H9 (cell line): ENCODE measurements around the gene ZNF385B. TPM values are rescaled to one million over a fixed set of nuclear protein-coding genes. Genes with fewer than 3 reads are reported as not detected.

Experiments used
- DNase-seq: peaks from one replicate; pipeline ENCODE4 v3.0.0-alpha.2; 2017
- H2AFZ ChIP-seq: one replicate; pipeline ENCODE4 v1.6.1; 2013; ENCODE audit warnings: mild to moderate bottlenecking, low read length, control low read depth, moderate library complexity
- H2AK5ac ChIP-seq: 2 replicates; pipeline ENCODE4 v1.6.1; 2013; ENCODE audit warnings: low read length, control low read depth, mixed read lengths; ENCODE audit not compliant: insufficient read length
- H2BK120ac ChIP-seq: one replicate; pipeline ENCODE4 v1.6.1; 2013; ENCODE audit warnings: low read depth, mild to moderate bottlenecking, low read length, control low read depth, inconsistent platforms; ENCODE audit not compliant: poor library complexity, severe bottlenecking
- H2BK12ac ChIP-seq: 2 replicates; pipeline ENCODE4 v1.6.1; 2013; ENCODE audit warnings: low read length, control low read depth, mixed read lengths, low read depth; ENCODE audit not compliant: insufficient read length
- H2BK15ac ChIP-seq: 2 replicates; pipeline ENCODE4 v1.6.1; 2013; ENCODE audit warnings: low read depth, low read length, control low read depth
- H2BK20ac ChIP-seq: one replicate; pipeline ENCODE4 v1.6.1; 2013; ENCODE audit warnings: low read depth, mild to moderate bottlenecking, low read length, control low read depth, inconsistent platforms; ENCODE audit not compliant: poor library complexity, severe bottlenecking
- H2BK5ac ChIP-seq: 2 replicates; pipeline ENCODE4 v1.6.1; 2013; ENCODE audit warnings: low read length, control low read depth, mixed read lengths; ENCODE audit not compliant: insufficient read length
- H3K14ac ChIP-seq: 2 replicates; pipeline ENCODE4 v1.6.1; 2013; ENCODE audit warnings: low read length, control low read depth; ENCODE audit not compliant: insufficient read depth
- H3K18ac ChIP-seq: 2 replicates; pipeline ENCODE4 v1.6.1; 2013; ENCODE audit warnings: low read depth, mild to moderate bottlenecking, mixed read lengths, low read length, control low read depth; ENCODE audit not compliant: insufficient read length
- H3K23ac ChIP-seq: 2 replicates; pipeline ENCODE4 v1.6.1; 2013; ENCODE audit warnings: low read length, control low read depth, mixed read lengths, low read depth; ENCODE audit not compliant: insufficient read length
- H3K23me2 ChIP-seq: 2 replicates; pipeline ENCODE4 v1.6.1; 2013; ENCODE audit warnings: low read depth, mild to moderate bottlenecking, mixed read lengths, low read length, control low read depth; ENCODE audit not compliant: insufficient read length, poor library complexity, severe bottlenecking
- H3K27ac ChIP-seq: 2 replicates; pipeline ENCODE4 v1.5.1; 2013; ENCODE audit warnings: low read length, control low read depth, mixed read lengths, low read depth; ENCODE audit not compliant: insufficient read length
- H3K27me3 ChIP-seq: 2 replicates; pipeline ENCODE4 v1.6.1; 2013; ENCODE audit warnings: low read length, control low read depth, inconsistent platforms; ENCODE audit not compliant: insufficient read depth
- H3K4ac ChIP-seq: 2 replicates; pipeline ENCODE4 v1.6.1; 2013; ENCODE audit warnings: low read depth, mild to moderate bottlenecking, control low read depth, inconsistent platforms, low read length, moderate library complexity
- H3K4me1 ChIP-seq: 2 replicates; pipeline ENCODE4 v1.6.1; 2013; ENCODE audit warnings: low read length, control low read depth, inconsistent platforms; ENCODE audit not compliant: insufficient read depth
- H3K4me2 ChIP-seq: 2 replicates; pipeline ENCODE4 v1.6.1; 2013; ENCODE audit warnings: low read length, control low read depth, mixed read lengths; ENCODE audit not compliant: insufficient read length, insufficient read depth
- H3K56ac ChIP-seq: 2 replicates; pipeline ENCODE4 v1.6.1; 2013; ENCODE audit warnings: low read depth, mild to moderate bottlenecking, mixed read lengths, low read length, control low read depth; ENCODE audit not compliant: insufficient read length
- H3K79me1 ChIP-seq: 2 replicates; pipeline ENCODE4 v1.6.1; 2013; ENCODE audit warnings: low read depth, mild to moderate bottlenecking, moderate library complexity, low read length, control low read depth, inconsistent platforms; ENCODE audit not compliant: insufficient read depth, poor library complexity, severe bottlenecking
- H3K79me2 ChIP-seq: 2 replicates; pipeline ENCODE4 v1.6.1; 2013; ENCODE audit warnings: low read length, control low read depth, inconsistent platforms; ENCODE audit not compliant: insufficient read depth
- H3K9ac ChIP-seq: 2 replicates; pipeline ENCODE4 v1.6.1; 2013; ENCODE audit warnings: low read length, control low read depth, mixed read lengths; ENCODE audit not compliant: insufficient read length; ENCODE audit errors: extremely low read depth
- H3K9me3 ChIP-seq: one replicate; pipeline ENCODE4 v1.6.1; 2013; ENCODE audit warnings: low read depth, low read length, inconsistent platforms; ENCODE audit not compliant: control insufficient read depth
- H3T11ph ChIP-seq: one replicate; pipeline ENCODE4 v1.6.1; 2013; ENCODE audit warnings: mild to moderate bottlenecking, low read length, control low read depth, inconsistent platforms
- H4K20me1 ChIP-seq: one replicate; pipeline ENCODE4 v1.6.1; 2013; ENCODE audit not compliant: control insufficient read depth, insufficient read length, insufficient read depth
- H4K5ac ChIP-seq: 2 replicates; pipeline ENCODE4 v1.6.1; 2013; ENCODE audit warnings: low read depth, mild to moderate bottlenecking, mixed read lengths, low read length, control low read depth; ENCODE audit not compliant: insufficient read length
- H4K8ac ChIP-seq: replicated peaks from 2 replicates; pipeline ENCODE4 v1.6.1; 2013; ENCODE audit warnings: low read length, control low read depth, mixed read lengths, low read depth; ENCODE audit not compliant: insufficient read length
- H4K91ac ChIP-seq: 2 replicates; pipeline ENCODE4 v1.6.1; 2013; ENCODE audit warnings: low read depth, mild to moderate bottlenecking, moderate library complexity, mixed read lengths, low read length, control low read depth; ENCODE audit not compliant: insufficient read length
- H3K27ac Mint-ChIP-seq, 3 experiments: 2 replicates in 2 of 3; 3 replicates in 1 of 3; pipeline ENCODE4 v1.8.0; 2020 to 2021; ENCODE audit warnings: mixed read lengths in 3 of 3, mild to moderate bottlenecking in 1 of 3, moderate library complexity in 1 of 3
- H3K27me3 Mint-ChIP-seq: 2 replicates; pipeline ENCODE4 v1.8.0; 2021; ENCODE audit warnings: low read depth, mild to moderate bottlenecking, moderate library complexity, mixed read lengths
- H3K36me3 Mint-ChIP-seq, 3 experiments: 2 replicates in 2 of 3; 3 replicates in 1 of 3; pipeline ENCODE4 v1.8.0; 2020 to 2021; ENCODE audit warnings: low read depth in 3 of 3, mixed read lengths in 3 of 3; ENCODE audit not compliant: insufficient read depth in 1 of 3
- H3K4me1 Mint-ChIP-seq, 2 experiments: 2 replicates each; pipeline ENCODE4 v1.8.0; 2020; ENCODE audit warnings: mixed read lengths in 2 of 2
- H3K4me3 Mint-ChIP-seq, 2 experiments: 2 replicates in 1 of 2; 3 replicates in 1 of 2; pipeline ENCODE4 v1.8.0; 2020 to 2021; ENCODE audit warnings: mild to moderate bottlenecking in 2 of 2, mixed read lengths in 2 of 2, moderate library complexity in 1 of 2
- H3K9me3 Mint-ChIP-seq, 2 experiments: 2 replicates in 1 of 2; 3 replicates in 1 of 2; pipeline ENCODE4 v1.8.0; 2020; ENCODE audit warnings: mild to moderate bottlenecking in 2 of 2, mixed read lengths in 2 of 2, moderate library complexity in 1 of 2
- WGBS: extraction: QIAGEN DNeasy Blood & Tissue Kit; methylation state at CpG from one replicate; pipeline ENCODE4 v1.1.7; 2013; ENCODE audit warnings: missing lambda C conversion rate, low lambda C conversion rate, mixed read lengths; ENCODE audit not compliant: insufficient read length; ENCODE audit errors: extremely low coverage; 5-methylcytosine and 5-hydroxymethylcytosine counted together
- total RNA-seq: library from RNA; stranded (reverse); gene quantifications from 2 replicates; pipeline ENCODE4 v1.2.1, GENCODE V29; 2021
- TF ChIP-seq, protein P1 (sequence below): fragments of 200-600 bp; sonication (generic); conservative IDR thresholded peaks from 3 replicates; pipeline ENCODE4 v1.8.0; 2021; ENCODE audit warnings: antibody characterized with exemption, mild to moderate bottlenecking

The ZNF385B gene
- total RNA-seq, 1 experiment from 2014 or later = 2.1 TPM

- Histone ChIP-seq H3K27me3 (no peaks in the 10 kb centered on the region), H4K91ac (no peak overlapping the region), H3K4me1 (no peaks in the 10 kb centered on the region), H4K5ac (no peak overlapping the region), H3K79me2 (no peaks in the 10 kb centered on the region), H4K20me1 (no peaks in the 10 kb centered on the region), H3K9me3 (no peaks in the 10 kb centered on the region), H2BK15ac (no peak overlapping the region), H3K4ac (no peak overlapping the region), H3K79me1 (no peaks in the 10 kb centered on the region), H3K18ac (no peak overlapping the region), H3K9ac (no peak overlapping the region), H3K27ac (no peak overlapping the region), H3K4me2 (no peak overlapping the region), H3T11ph (no peak overlapping the region), H2BK120ac (no peak overlapping the region), H4K8ac (no peak overlapping the region), H2AFZ (no peak overlapping the region), H2AK5ac (no peak overlapping the region), H3K23ac (no peak overlapping the region), H3K56ac (no peak overlapping the region), H2BK20ac (no peak overlapping the region), H2BK12ac (no peak overlapping the region), H2BK5ac (no peak overlapping the region), H3K14ac (no peak overlapping the region), H3K23me2 (no peaks in the 10 kb centered on the region)
- Mint-ChIP-seq H3K4me1 (peaks cover 21 to 26% of the 10 kb centered on the region in 2 experiments), H3K27me3 (no peaks in the 10 kb centered on the region), H3K36me3 (no peaks in the 10 kb centered on the region; a peak in 1 of 7 replicates), H3K4me3 (no peak overlapping the region), H3K27ac (no peak overlapping the region), H3K9me3 (no peaks in the 10 kb centered on the region; a peak in 1 of 5 replicates)
- TF ChIP-seq, protein P1, sequence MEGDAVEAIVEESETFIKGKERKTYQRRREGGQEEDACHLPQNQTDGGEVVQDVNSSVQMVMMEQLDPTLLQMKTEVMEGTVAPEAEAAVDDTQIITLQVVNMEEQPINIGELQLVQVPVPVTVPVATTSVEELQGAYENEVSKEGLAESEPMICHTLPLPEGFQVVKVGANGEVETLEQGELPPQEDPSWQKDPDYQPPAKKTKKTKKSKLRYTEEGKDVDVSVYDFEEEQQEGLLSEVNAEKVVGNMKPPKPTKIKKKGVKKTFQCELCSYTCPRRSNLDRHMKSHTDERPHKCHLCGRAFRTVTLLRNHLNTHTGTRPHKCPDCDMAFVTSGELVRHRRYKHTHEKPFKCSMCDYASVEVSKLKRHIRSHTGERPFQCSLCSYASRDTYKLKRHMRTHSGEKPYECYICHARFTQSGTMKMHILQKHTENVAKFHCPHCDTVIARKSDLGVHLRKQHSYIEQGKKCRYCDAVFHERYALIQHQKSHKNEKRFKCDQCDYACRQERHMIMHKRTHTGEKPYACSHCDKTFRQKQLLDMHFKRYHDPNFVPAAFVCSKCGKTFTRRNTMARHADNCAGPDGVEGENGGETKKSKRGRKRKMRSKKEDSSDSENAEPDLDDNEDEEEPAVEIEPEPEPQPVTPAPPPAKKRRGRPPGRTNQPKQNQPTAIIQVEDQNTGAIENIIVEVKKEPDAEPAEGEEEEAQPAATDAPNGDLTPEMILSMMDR = no peak
- WGBS = no CpG with 5 or more reads among the region's 1 CpG
- DNase-seq = no peak
Observed at GRCh38 chr2:179770029-179770428, 91.4 kb downstream of the ZNF385B start.
